ENCODE results near the gene CMTM8.

Gene CMTM8

DNA sequence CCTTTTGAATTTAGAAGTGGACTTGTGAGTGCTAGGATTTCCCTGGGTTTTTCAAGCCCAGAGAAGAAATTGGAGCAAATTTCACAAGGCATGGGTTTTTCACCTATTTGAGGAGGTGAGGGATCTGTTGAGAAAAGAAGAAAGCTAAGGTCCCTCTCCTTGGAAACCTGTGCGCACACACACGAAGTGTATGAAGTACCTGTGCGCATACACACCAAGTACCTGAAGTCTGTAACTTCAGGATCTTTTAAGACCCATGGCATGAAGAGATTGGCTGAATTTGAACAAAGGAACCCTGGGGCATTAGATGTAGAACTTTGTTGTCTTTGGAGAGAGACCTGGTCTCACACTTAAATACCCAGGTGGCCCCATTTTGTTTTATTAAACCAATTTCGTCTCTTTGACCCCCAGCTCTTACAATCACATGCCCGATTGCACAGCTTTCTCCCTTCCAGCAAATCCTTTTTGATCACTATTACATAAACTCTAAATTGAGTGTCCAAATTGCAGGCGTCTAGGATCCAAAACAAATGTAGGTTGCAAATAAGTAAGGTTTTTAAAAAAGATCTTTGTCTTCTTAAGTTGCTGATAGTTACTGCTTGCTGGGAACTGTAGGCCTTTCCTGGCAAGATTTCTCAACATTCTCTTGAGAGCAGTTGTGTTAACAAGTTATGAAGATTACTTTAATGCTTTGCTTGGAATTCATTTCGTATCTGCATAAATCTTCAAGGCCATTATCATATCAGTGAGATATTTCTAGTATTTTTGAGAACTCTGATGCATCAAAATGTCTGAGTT is 64.3 kb downstream of the CMTM8 start:
- Histone ChIP-seq H3K27me3 (ENCODE audit: control insufficient read depth, insufficient read depth, low read length) (no peaks in the 10 kb centered on the region), H3K9ac (ENCODE audit: low read depth, low read length) (peak overlapping the region; percentile 32), H3K4me3 (ENCODE audit: low read depth, low read length) (no peak overlapping the region), H3K36me3 (ENCODE audit: control insufficient read depth, insufficient read depth, low read length) (no peaks in the 10 kb centered on the region), H3K4me1 (ENCODE audit: control insufficient read depth, insufficient read depth, low read length) (peaks cover 22% of the 10 kb centered on the region), H3K9me3 (ENCODE audit: control insufficient read depth, insufficient read depth, low read length) (no peaks in the 10 kb centered on the region)

DNA sequence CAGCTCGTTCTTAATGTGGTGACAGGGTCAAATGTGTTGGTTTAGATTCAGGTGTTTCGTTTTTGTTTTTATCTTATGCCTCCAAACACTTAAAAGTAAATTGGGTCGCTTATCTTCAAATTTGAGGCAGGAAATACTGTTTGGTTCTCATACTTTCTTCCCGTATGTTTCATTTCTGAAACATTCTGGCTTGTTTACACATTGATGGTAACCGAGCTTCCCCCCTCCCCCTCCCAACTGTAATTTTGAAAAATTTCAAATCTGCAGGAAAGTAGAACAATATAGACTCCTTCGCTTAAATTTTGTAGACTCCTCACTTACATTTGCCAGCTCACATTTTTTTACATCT is 64.9 kb downstream of the CMTM8 start:
- Histone ChIP-seq H3K27me3 (ENCODE audit: control insufficient read depth, insufficient read depth, low read length) (no peaks in the 10 kb centered on the region), H3K4me3 (ENCODE audit: low read depth, low read length) (no peak overlapping the region), H3K9me3 (ENCODE audit: control insufficient read depth, insufficient read depth, low read length) (no peaks in the 10 kb centered on the region), H3K4me1 (ENCODE audit: control insufficient read depth, insufficient read depth, low read length) (peaks cover 22% of the 10 kb centered on the region), H3K9ac (ENCODE audit: low read depth, low read length) (no peak overlapping the region), H3K36me3 (ENCODE audit: control insufficient read depth, insufficient read depth, low read length) (no peaks in the 10 kb centered on the region)

DNA sequence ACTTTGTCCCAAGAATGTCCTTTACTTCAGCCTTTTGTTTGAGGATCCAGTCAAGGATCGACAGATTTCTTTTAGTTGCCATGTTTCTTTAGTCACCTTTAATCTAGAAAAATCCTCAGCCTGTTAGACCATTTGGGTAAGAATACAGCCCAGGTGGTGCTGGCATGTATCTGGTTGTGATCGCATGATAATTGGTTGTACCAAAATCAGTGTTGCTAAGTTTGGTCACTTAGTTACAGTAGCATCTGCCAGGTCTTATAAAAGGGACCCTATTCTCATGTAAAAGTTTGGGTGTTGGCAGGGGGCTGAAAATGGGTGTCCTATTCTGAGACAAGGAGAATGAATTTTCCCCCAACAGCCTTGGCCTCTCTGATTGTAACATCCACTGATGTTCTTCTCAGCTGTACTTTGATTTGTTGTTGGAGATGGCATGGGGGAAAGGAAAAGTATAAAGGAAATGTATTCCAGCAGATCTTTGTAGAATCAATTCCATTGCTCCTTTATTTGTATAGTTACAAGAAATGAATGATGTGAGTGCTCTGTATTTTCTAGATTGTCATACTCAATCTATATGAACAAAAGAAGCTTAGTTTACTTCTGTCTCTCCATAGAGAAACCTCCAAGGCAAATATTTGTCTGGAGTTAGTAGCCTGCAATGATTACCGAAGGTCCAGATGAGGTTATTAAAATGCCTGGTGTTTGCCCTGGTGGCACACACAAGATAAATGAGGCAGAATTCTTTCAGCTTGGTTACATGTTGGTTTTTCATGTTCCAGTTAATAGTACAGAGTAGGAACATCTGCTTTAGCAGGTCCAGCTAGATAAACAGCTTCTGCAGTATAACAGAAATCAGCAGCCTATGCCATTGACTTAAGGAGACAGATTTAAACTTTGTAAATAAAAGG is 65.7 kb downstream of the CMTM8 start:
- no peak overlapping the region for H3K9ac ChIP-seq (ENCODE audit: low read depth, low read length)
- no peaks in the 10 kb centered on the region for H3K9me3 ChIP-seq (ENCODE audit: control insufficient read depth, insufficient read depth, low read length)
- H3K4me3 ChIP-seq (ENCODE audit: low read depth, low read length), result no peak overlapping the region

DNA sequence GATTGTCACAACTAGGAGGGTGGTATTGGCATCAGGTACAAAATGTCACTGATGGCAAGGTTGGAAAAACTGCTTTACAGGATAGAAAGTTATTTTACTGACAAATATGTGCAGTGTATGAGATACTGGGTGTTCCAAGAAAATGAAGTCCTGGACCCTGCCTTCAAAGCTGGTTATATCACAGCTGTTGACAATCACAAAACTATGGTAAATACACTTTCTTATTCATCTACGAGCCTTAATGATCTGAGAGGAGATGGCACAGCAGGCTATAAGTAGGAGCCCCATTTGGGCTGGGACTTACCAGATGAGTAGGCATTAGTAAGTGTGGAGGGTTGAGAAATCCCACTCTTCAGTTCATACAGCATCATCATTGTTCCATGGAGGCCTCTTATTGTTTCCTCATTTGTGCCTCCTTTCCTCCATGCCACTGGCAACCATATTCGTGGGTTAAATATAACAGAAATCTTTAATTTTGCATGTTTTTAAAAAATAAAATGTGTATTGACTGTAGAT is 66.9 kb downstream of the CMTM8 start:
- Histone ChIP-seq H3K4me1 (ENCODE audit: control insufficient read depth, insufficient read depth, low read length) (peaks cover 22% of the 10 kb centered on the region), H3K9ac (ENCODE audit: low read depth, low read length) (no peak overlapping the region), H3K27me3 (ENCODE audit: control insufficient read depth, insufficient read depth, low read length) (no peaks in the 10 kb centered on the region), H3K36me3 (ENCODE audit: control insufficient read depth, insufficient read depth, low read length) (no peaks in the 10 kb centered on the region), H3K9me3 (ENCODE audit: control insufficient read depth, insufficient read depth, low read length) (no peaks in the 10 kb centered on the region), H3K4me3 (ENCODE audit: low read depth, low read length) (no peak overlapping the region)

More for the DNA sequence above, 65.7 kb downstream of the CMTM8 start:
- H3K4me1 ChIP-seq (ENCODE audit: control insufficient read depth, insufficient read depth, low read length), result peaks cover 22% of the 10 kb centered on the region
- no peaks in the 10 kb centered on the region for H3K27me3 ChIP-seq (ENCODE audit: control insufficient read depth, insufficient read depth, low read length)
- no peaks in the 10 kb centered on the region for H3K36me3 ChIP-seq (ENCODE audit: control insufficient read depth, insufficient read depth, low read length)

DNA sequence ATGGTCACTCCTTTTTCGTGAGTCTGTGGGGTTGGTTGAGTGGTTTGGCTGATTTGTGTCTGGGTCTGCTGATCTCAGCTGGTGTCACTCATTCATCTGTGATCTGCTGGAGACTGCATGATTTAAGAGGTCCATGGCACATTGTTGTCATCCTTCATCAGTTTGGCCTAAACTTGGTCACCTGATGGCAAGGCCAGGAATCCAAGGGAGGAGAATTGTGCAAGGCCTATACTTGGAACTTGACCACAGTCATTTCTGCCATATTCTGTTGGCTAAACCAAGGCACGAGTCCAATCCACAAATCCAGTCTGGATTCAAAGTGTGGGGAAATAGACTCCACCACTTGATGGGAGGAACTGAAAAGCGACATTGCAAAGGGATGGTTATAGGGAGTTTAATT is 67.6 kb downstream of the CMTM8 start:
- H3K36me3 ChIP-seq (ENCODE audit: control insufficient read depth, insufficient read depth, low read length), result no peaks in the 10 kb centered on the region
- H3K4me1 ChIP-seq (ENCODE audit: control insufficient read depth, insufficient read depth, low read length), result peaks cover 22% of the 10 kb centered on the region
- no peaks in the 10 kb centered on the region for H3K9me3 ChIP-seq (ENCODE audit: control insufficient read depth, insufficient read depth, low read length)
- no peak overlapping the region for H3K9ac ChIP-seq (ENCODE audit: low read depth, low read length)
- H3K27me3 ChIP-seq (ENCODE audit: control insufficient read depth, insufficient read depth, low read length), result no peaks in the 10 kb centered on the region
- no peak overlapping the region for H3K4me3 ChIP-seq (ENCODE audit: low read depth, low read length)

DNA sequence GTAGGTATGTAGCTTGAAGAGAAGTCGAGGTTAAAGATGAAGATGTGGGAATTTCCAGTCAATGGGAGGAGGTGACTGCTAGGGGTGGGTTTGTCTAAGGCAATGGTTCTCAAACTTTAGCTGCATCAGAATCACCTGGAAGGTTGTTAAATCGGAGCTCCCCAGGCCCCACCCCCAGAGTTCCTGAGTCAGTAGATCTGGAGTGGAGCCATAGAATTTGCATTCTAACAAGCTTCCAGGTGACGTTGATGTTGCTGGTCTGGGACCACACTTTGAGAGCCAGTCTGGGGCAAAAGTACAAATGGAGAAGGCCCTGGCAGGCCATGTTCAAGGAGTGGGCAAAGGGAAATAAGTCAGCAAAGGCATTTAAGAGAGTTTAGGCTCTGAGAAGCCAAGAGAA is 69.1 kb downstream of the CMTM8 start:
- Histone ChIP-seq H3K4me1 (ENCODE audit: control insufficient read depth, insufficient read depth, low read length) (peaks cover 25% of the 10 kb centered on the region), H3K4me3 (ENCODE audit: low read depth, low read length) (no peak overlapping the region), H3K9ac (ENCODE audit: low read depth, low read length) (no peak overlapping the region), H3K27me3 (ENCODE audit: control insufficient read depth, insufficient read depth, low read length) (no peaks in the 10 kb centered on the region), H3K9me3 (ENCODE audit: control insufficient read depth, insufficient read depth, low read length) (no peaks in the 10 kb centered on the region), H3K36me3 (ENCODE audit: control insufficient read depth, insufficient read depth, low read length) (no peaks in the 10 kb centered on the region)

DNA sequence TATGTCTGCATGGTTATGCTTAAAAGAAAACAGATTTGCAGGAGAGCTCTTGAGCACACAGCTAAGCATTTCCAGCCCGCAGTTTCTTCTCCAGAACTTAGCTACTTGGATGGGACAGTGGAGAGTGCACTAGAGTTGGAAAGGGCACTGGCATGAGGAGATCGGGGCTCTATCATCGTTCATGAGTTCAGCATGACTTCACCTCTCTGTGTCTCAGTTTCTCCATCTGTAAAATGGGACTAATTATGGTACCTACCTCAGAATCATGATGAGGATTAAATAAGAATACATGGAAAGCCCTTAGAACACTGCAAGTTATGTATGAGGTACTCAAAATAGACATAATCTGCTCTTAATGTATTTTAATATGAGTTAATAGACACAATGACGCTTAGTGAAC is 69.9 kb downstream of the CMTM8 start:
- H3K9ac ChIP-seq (ENCODE audit: low read depth, low read length), result no peak overlapping the region
- H3K4me3 ChIP-seq (ENCODE audit: low read depth, low read length), result no peak overlapping the region
- no peaks in the 10 kb centered on the region for H3K36me3 ChIP-seq (ENCODE audit: control insufficient read depth, insufficient read depth, low read length)
- H3K27me3 ChIP-seq (ENCODE audit: control insufficient read depth, insufficient read depth, low read length), result no peaks in the 10 kb centered on the region
- peaks cover 18% of the 10 kb centered on the region for H3K4me1 ChIP-seq (ENCODE audit: control insufficient read depth, insufficient read depth, low read length)
- no peaks in the 10 kb centered on the region for H3K9me3 ChIP-seq (ENCODE audit: control insufficient read depth, insufficient read depth, low read length)

DNA sequence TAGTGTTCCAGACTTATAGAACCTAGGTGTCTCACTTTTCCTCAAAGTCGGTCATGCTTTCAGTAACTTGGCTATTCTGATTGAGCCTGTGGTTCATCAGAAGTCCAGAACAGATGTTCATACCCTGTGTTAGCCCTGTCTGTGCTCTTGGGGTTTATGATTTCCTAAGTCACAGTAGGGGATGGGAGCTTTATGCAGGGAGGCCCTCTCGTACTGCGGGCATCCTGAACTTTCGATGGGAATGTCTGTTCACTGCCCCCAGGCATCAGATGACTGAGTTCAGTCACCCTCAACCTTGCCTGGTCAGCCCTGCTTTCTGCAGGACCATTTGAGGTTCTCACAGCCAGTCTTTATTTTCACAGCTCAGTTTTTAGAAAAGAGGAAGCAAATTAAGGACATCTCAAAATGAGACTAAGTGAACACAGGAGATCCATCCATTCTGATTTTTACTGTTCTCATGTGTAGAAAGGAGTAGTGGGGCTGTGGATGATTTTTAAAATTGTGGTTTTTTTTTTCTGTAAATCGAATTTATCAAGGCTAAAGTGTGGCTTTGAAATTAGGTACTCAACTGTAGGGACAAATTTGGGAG is 71.3 kb downstream of the CMTM8 start:
- H3K4me1 ChIP-seq (ENCODE audit: control insufficient read depth, insufficient read depth, low read length), result peaks cover 11% of the 10 kb centered on the region
- H3K36me3 ChIP-seq (ENCODE audit: control insufficient read depth, insufficient read depth, low read length), result no peaks in the 10 kb centered on the region
- no peaks in the 10 kb centered on the region for H3K9me3 ChIP-seq (ENCODE audit: control insufficient read depth, insufficient read depth, low read length)
- H3K27me3 ChIP-seq (ENCODE audit: control insufficient read depth, insufficient read depth, low read length), result no peaks in the 10 kb centered on the region
- H3K9ac ChIP-seq (ENCODE audit: low read depth, low read length), result no peak overlapping the region
- no peak overlapping the region for H3K4me3 ChIP-seq (ENCODE audit: low read depth, low read length)

DNA sequence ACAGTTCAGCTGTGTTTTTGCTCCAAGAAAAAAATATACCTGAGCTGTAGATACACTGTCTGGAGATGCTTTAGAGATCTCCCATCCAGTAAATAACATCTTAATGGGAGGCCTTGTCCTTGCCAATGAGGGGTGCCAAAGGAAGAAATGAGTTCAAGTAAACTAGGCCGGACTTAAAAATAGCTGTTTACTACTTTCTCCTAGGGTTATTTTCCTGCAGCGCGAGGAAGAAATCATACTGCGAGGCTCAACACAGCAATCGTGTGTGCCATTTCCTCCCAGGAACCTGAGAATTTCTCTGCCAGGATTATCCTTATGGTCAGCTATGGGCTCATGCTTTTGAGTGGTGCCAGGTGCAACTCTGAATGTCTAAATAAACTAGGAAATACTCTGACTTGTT is 71.9 kb downstream of the CMTM8 start:
- no peaks in the 10 kb centered on the region for H3K9me3 ChIP-seq (ENCODE audit: control insufficient read depth, insufficient read depth, low read length)
- H3K4me1 ChIP-seq (ENCODE audit: control insufficient read depth, insufficient read depth, low read length), result peaks cover 11% of the 10 kb centered on the region
- no peaks in the 10 kb centered on the region for H3K36me3 ChIP-seq (ENCODE audit: control insufficient read depth, insufficient read depth, low read length)
- H3K4me3 ChIP-seq (ENCODE audit: low read depth, low read length), result no peak overlapping the region
- H3K9ac ChIP-seq (ENCODE audit: low read depth, low read length), result no peak overlapping the region
- H3K27me3 ChIP-seq (ENCODE audit: control insufficient read depth, insufficient read depth, low read length), result no peaks in the 10 kb centered on the region

DNA sequence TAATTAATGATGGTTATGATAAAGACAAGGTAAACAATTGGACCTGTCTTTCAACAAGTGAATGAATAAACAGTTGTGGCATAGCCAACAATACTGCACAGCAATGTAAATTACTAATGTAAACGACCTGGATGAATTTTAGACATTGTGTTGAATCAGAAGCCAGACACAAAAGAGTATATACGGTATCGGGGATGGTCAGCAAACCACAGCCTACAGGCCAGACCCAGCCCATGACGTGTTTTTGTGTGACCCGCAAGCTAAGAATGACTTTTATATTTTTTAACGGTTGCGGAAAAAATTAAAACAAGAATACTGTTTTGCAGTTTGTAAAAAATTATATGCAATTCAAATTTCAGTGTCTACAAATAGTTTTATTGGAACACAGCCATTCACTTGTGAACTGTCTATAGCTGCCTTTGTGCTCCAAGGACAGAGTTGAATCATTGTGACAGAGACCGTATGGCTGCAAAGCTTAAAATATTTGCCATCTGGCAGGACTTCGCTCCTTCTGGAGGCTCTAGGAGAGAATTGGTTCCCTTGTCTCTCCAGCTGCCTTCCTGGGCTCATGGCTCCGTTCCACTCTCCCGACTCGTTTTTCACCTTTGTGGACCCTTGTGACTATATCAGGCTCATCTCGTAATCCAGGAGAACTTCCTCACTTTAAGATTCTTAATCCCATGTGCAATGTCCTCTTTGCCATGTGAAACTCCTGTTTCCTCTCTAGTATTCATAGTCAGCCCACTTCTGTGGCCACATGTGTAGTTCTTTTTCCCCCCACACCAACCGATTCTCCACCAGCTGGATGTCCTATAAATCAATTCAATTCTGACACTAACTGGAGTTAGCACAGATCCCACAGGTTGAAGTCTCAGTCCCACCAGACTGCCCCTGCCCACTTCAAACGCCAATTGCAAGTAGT is 72.7 kb downstream of the CMTM8 start:
- no peaks in the 10 kb centered on the region for H3K9me3 ChIP-seq (ENCODE audit: control insufficient read depth, insufficient read depth, low read length)
- H3K4me1 ChIP-seq (ENCODE audit: control insufficient read depth, insufficient read depth, low read length), result peaks cover 11% of the 10 kb centered on the region

DNA sequence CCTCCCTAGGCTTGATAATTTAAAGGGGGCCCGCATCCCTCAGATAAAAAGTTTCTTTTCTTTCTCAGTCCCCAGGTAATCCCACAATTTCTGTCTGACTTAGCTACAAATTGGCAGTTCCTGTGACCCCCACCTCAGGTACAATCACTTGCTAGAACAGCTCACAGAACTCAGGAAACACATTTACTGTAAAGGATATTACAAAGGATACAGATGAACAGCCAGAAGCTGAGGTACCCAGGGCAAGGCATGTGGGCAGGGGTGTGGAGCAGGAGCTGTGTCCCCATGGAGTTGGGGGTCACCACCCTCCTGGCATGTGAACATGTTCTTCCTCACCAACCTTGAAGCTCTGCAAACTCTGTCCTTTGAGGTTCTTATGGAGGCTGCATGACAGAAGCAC is 73.8 kb downstream of the CMTM8 start:
- H3K27me3 ChIP-seq (ENCODE audit: control insufficient read depth, insufficient read depth, low read length), result no peaks in the 10 kb centered on the region

More for the DNA sequence above, 72.7 kb downstream of the CMTM8 start:
- Histone ChIP-seq H3K36me3 (ENCODE audit: control insufficient read depth, insufficient read depth, low read length) (no peaks in the 10 kb centered on the region), H3K27me3 (ENCODE audit: control insufficient read depth, insufficient read depth, low read length) (no peaks in the 10 kb centered on the region), H3K9ac (ENCODE audit: low read depth, low read length) (no peak overlapping the region), H3K4me3 (ENCODE audit: low read depth, low read length) (no peak overlapping the region)

More for the DNA sequence above, 73.8 kb downstream of the CMTM8 start:
- Histone ChIP-seq H3K4me3 (ENCODE audit: low read depth, low read length) (no peak overlapping the region), H3K9me3 (ENCODE audit: control insufficient read depth, insufficient read depth, low read length) (no peaks in the 10 kb centered on the region), H3K9ac (ENCODE audit: low read depth, low read length) (no peak overlapping the region), H3K36me3 (ENCODE audit: control insufficient read depth, insufficient read depth, low read length) (no peaks in the 10 kb centered on the region), H3K4me1 (ENCODE audit: control insufficient read depth, insufficient read depth, low read length) (peaks cover 10% of the 10 kb centered on the region)
